ENCODE measurements around the gene MRPL1.

MRPL1 gene

DNA sequence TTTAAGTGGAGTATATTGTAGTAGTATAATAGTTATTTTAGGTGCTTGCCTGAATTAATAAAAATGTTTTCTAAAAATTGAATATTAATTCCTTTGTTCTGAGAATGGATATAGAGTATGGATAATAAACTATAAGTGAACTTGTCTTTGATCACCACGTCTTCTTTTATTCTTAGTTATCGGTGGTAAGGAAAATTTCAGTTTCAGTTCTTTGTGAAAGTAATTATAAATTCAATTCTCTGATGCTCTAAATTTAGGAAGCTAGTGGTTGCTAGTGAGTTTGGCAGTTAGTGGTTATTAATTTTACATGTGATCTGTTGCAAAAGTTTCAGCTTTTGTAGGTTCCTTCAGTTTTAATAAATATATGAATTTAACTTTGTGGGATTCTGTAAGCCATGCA is 30.8 kb downstream of the MRPL1 start:
- TF ChIP-seq CTCF (IDR thresholded peaks at IDR 0.05; ENCODE audit: low read depth, low read length) (no peak), MYC (IDR thresholded peaks at IDR 0.05; ENCODE audit: low read depth, low read length) (no peak), POLR2A (IDR thresholded peaks at IDR 0.05; ENCODE audit: extremely low read depth, insufficient read length) (no peak), MAX (IDR thresholded peaks at IDR 0.05; ENCODE audit: low read depth, low read length) (no peak)
- no peak overlapping the region for H3K4me3 ChIP-seq (ENCODE audit: low read depth, low read length)
- DNase-seq (ENCODE audit: low read depth), result no peak

DNA sequence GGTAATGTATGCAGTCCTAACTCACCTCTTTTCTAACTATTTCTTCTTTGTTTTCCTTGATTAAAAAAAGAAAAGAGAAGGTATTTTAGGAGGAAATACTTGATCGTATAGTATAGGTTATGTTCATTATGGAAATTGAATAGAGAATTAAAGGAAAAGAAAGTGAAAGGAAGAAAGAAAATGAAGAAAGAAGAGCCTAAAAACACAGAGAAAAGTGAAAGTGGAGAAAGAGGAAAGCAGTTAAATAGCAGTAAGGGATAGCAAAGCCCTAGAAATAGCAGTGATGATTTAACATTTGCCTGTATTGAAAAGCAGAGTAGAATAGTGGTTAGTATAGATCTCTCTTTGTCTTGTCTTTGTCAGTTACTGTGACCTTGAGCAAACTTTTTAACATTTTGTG is 37.0 kb downstream of the MRPL1 start:
- TF ChIP-seq CTCF (IDR thresholded peaks at IDR 0.05; ENCODE audit: low read depth, low read length) (no peak), POLR2A (IDR thresholded peaks at IDR 0.05; ENCODE audit: extremely low read depth, insufficient read length) (no peak), MYC (IDR thresholded peaks at IDR 0.05; ENCODE audit: low read depth, low read length) (no peak), MAX (IDR thresholded peaks at IDR 0.05; ENCODE audit: low read depth, low read length) (no peak)
- no peak overlapping the region for H3K4me3 ChIP-seq (ENCODE audit: low read depth, low read length)
- no peak for DNase-seq (ENCODE audit: low read depth)

GRCh38 chr4:77903186-77903585 is 40.6 kb downstream of the MRPL1 start:
- no peak overlapping the region for H3K4me3 ChIP-seq (ENCODE audit: low read depth, low read length)
- no peak for TF ChIP-seq MAX (IDR thresholded peaks at IDR 0.05; ENCODE audit: low read depth, low read length)
- no peak for TF ChIP-seq MYC (IDR thresholded peaks at IDR 0.05; ENCODE audit: low read depth, low read length)
- no peak for TF ChIP-seq POLR2A (IDR thresholded peaks at IDR 0.05; ENCODE audit: extremely low read depth, insufficient read length)
- no peak for TF ChIP-seq CTCF (IDR thresholded peaks at IDR 0.05; ENCODE audit: low read depth, low read length)
- no peak for DNase-seq (ENCODE audit: low read depth)

DNA sequence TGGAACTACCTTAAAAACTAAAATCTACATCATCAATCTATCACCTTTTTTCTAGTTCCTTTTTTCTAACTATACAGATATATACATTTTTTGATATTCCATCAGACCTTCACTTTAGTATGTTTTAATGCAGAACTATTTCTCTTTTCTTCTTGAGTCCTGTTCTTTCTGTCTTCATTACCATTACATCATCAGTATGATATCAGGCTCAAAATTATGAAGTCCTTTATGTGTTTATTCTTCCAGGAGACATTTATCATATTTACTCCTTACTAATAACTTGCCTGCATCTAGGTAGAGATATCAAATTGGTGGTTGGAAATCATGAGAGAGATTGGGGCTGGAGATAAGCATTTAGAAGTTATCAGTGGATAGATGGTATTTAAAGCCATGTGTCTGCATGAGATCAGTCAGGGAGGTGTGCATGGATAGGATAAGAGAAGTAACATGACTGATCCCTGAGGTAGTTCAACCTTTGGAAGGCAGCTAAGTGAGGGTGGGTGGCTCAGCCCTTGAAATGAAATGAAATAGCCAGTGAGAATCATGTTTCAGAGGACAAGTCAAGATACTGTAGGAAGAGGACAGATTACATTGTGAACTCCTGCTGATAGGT is 43.1 kb downstream of the MRPL1 start:
- DNase-seq (ENCODE audit: low read depth), result no peak
- no peak for TF ChIP-seq MYC (IDR thresholded peaks at IDR 0.05; ENCODE audit: low read depth, low read length)

GRCh38 chr4:77910676-77911075 is 48.0 kb downstream of the MRPL1 start:
- DNase-seq (ENCODE audit: low read depth), result no peak
- no peak overlapping the region for H3K4me3 ChIP-seq (ENCODE audit: low read depth, low read length)
- no peak for TF ChIP-seq POLR2A (IDR thresholded peaks at IDR 0.05; ENCODE audit: extremely low read depth, insufficient read length)
- TF ChIP-seq MYC (IDR thresholded peaks at IDR 0.05; ENCODE audit: low read depth, low read length), result no peak
- TF ChIP-seq CTCF (IDR thresholded peaks at IDR 0.05; ENCODE audit: low read depth, low read length), result no peak

More for the DNA sequence above, 43.1 kb downstream of the MRPL1 start:
- H3K4me3 ChIP-seq (ENCODE audit: low read depth, low read length), result no peak overlapping the region

GRCh38 chr4:77911091-77911490 is 48.5 kb downstream of the MRPL1 start:
- no peak for DNase-seq (ENCODE audit: low read depth)
- no peak for TF ChIP-seq POLR2A (IDR thresholded peaks at IDR 0.05; ENCODE audit: extremely low read depth, insufficient read length)
- no peak for TF ChIP-seq MYC (IDR thresholded peaks at IDR 0.05; ENCODE audit: low read depth, low read length)
- TF ChIP-seq CTCF (IDR thresholded peaks at IDR 0.05; ENCODE audit: low read depth, low read length), result no peak
- TF ChIP-seq MAX (IDR thresholded peaks at IDR 0.05; ENCODE audit: low read depth, low read length), result no peak
- no peak overlapping the region for H3K4me3 ChIP-seq (ENCODE audit: low read depth, low read length)

Measured in NB4 (cell line).